Uterus (tissue), 2 donors: Measurements from ENCODE around the gene LNX2.

Source experiments
- CTCF ChIP-seq, 4 experiments: fragments of 200-600 bp in 2 of 4; fragments of 450-650 bp in 2 of 4; sonication (generic) in 2 of 4; IDR thresholded peaks; one replicate each; pipeline ENCODE4 v1.5.1; 2016 to 2019; ENCODE audit warnings: antibody characterized with exemption in 4 of 4, mild to moderate bottlenecking in 2 of 4, moderate library complexity in 1 of 4
- POLR2A ChIP-seq, 2 donors: fragments of 450-650 bp; IDR thresholded peaks; one replicate each; pipeline ENCODE4 v1.6.1; 2016; ENCODE audit warnings: antibody characterized with exemption in 2 of 2, mild to moderate bottlenecking in 1 of 2, moderate library complexity in 1 of 2

DNA sequence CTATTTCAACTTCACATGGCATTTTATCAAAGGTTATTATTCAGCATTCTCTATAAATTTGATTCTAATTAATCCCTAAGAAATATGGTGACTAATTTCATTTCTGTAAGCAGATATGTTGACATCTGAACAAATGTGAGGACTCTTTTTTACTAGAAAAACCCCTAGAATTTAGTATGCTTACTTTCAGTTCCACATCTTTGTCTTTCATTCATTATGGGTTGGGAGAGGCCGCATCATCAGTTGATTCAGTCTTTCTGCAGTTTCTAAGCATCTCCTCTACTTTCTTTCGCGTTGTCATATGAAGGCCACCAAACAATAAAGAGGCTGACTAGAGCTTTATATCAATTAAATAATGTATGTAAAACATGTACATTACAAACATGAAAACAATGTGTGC, 114.5 kb downstream of the LNX2 start:
- no peak for TF ChIP-seq POLR2A (IDR thresholded peaks at IDR 0.05)
- TF ChIP-seq CTCF (IDR thresholded peaks at IDR 0.05), result no peak
